Smooth muscle cell of the brain vasculature (primary cell): ENCODE results near the gene TNFSF4.
A peak's percentile ranks its signal among the peaks of the same experiment; 100 is the strongest.
"Not testable (repeated sequence)": the region's sequence is repeated elsewhere in the genome, so short reads cannot be mapped to it uniquely, and the experiment has no call there.

Experiments
- DNase-seq: peaks from one replicate; pipeline ENCODE4 v3.0.0-alpha.2; 2012; ENCODE audit warnings: low read depth, low spot score

The TNFSF4 gene

GRCh38 chr1:173164178-173164577 is 43.0 kb downstream of the TNFSF4 start:
- no peak for DNase-seq

DNA sequence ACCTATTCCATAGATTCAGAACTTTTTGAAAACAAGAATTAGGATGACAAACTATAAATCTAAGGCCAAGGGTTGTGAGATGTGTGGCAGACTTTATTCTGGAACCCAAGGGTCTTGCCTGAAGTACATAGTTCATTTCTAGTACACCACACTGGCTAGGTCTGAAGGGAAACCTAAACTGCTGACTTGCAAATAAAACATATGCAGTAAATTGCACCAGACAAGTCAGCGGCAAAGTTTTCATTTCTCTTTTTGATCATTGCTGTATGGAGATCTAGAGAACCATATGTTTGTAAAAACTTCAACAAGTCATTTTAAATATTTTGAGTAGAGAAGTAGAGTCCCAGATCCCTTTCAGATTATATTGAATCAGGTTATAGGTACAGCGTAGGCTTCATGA is 43.9 kb downstream of the TNFSF4 start:
- no peak for DNase-seq

DNA sequence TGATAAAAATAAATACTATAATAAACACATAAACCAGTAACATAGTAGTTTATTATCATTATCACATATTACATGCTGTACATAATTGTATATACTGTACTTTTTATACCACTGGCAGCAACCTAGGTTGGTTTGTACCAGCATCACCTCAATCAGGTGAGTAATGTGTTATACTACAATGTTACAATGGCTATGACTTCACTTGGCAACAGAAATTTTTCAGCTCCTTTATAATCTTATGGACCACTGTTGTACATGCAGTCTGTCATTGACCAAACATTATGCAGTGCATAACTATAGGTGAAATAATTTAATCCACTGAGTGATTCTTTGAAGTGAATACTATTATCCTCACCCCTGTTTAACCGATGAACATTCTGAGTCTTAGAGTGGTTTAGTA is 44.5 kb downstream of the TNFSF4 start:
- DNase-seq = no peak

GRCh38 chr1:173161510-173162221 is 45.5 kb downstream of the TNFSF4 start:
- DNase-seq = peak; percentile 29

GRCh38 chr1:173153964-173154363 is 53.2 kb downstream of the TNFSF4 start:
- not testable (repeated sequence) for DNase-seq

DNA sequence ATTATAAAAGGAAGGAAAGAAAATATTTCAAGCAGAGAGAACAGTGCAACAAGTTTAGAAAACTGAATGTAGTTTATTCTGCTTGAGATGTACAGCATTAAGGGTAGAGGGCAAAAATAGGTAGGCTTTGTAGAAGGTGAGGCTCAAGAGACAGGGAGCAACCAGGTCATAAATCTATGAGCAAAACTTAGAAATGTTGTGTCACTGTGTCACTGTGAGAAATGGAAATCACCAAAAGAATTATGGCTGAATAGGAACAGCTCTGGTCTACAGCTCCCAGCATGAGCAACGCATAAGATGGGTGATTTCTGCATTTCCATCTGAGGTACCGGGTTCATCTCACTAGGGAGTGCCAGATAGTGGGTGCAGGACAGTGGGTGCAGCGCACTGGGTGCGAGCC is 53.6 kb downstream of the TNFSF4 start:
- no peak for DNase-seq

DNA sequence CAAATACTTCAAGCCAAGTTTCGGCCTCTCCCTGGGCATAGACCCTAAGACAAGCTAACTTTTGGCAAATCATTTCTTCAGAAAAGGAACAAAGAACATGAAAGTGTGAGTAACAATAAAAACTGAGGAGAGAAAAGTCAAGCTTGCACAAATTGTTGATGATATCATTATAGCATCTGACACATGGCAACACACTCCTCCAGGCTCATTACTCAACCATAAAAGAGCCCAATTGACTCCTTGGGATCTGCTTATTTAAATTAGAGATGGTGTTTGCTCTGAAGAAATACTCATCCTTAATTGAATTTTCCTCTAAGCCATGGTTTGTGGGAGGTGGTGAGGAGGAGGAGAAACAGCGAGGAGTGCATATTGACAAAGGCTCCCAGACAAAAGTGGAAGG is 54.5 kb downstream of the TNFSF4 start:
- DNase-seq = no peak

- DNase-seq = no peak
Observed at GRCh38 chr1:173150795-173151194, 56.3 kb downstream of the TNFSF4 start.

DNA sequence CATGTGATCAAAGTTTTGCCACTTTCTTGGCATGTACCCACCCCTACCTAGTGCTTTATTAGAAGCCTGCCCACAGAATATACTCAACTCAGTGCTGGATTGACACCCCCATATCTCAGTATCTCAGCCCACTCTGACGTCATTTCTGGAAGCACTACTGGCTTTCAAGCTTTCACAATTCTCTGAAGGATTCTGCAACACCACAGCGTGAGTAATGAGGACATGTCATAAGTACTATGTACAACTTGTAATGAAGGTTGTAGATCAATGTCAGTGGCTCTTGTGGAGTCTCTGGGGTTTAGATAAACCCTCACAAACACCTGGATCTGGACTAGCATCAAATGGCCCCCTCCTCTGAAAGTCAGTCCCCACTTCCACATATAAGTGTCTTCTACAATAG is 57.2 kb downstream of the TNFSF4 start:
- DNase-seq = no peak

- DNase-seq = no peak
Observed at GRCh38 chr1:173148971-173149370, 58.2 kb downstream of the TNFSF4 start.

DNA sequence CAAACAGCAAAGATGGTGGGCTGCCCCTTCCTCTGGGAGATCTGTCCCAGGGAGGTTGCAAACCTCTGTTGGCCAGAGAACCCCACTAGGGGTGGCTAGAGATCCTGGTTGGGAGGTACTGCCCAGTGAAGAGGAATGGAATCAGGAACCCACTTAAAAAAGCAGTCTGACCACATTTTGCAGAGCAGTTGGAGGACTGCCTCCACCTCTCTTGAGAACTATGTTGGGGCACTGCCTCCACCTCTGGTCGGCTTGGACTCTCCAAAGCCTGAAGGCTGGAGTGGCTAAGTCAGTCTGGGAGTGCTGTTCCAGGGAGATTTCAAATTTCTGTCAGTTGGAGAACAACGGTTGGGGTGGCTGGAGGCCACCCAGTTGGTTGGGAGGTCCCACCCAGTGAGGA is 58.6 kb downstream of the TNFSF4 start:
- DNase-seq = no peak

- no peak for DNase-seq
Observed at GRCh38 chr1:173140733-173141132, 66.4 kb downstream of the TNFSF4 start.

- no peak for DNase-seq
Observed at GRCh38 chr1:173139706-173140105, 67.4 kb downstream of the TNFSF4 start.

DNA sequence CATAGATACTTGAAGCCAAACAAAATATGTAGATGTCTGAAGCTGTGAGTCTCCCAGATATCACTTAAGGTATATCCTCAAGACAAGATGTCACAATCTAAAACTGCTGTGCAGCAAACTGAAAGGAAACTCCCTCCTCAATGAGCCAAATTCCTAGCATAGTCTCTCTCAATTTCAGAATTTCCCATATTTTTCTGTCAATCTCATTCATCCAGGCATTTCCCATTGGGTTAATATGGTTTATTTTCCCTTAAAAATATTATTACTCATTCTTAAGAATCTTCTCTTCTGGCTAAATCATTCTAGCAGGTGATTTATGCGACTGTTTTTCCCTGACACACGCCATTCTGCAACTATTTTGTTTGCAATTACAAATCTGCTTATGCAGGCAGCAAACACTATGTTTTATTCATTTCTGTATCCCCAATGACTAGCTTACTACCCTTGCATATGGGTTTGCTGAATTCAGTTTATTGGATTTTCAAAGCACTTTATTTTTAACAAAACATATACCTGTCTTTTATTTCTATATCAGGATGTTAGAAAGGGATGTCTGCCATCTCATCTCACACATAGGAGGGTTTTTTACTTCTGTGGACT is 69.9 kb downstream of the TNFSF4 start:
- DNase-seq = no peak

- no peak for DNase-seq
Observed at GRCh38 chr1:173134800-173135199, 72.3 kb downstream of the TNFSF4 start.

- no peak for DNase-seq
Observed at GRCh38 chr1:173134029-173134428, 73.1 kb downstream of the TNFSF4 start.
